ENCODE results near the gene PIK3R3.
A peak's percentile ranks its signal among the peaks of the same experiment; 100 is the strongest.

DNA sequence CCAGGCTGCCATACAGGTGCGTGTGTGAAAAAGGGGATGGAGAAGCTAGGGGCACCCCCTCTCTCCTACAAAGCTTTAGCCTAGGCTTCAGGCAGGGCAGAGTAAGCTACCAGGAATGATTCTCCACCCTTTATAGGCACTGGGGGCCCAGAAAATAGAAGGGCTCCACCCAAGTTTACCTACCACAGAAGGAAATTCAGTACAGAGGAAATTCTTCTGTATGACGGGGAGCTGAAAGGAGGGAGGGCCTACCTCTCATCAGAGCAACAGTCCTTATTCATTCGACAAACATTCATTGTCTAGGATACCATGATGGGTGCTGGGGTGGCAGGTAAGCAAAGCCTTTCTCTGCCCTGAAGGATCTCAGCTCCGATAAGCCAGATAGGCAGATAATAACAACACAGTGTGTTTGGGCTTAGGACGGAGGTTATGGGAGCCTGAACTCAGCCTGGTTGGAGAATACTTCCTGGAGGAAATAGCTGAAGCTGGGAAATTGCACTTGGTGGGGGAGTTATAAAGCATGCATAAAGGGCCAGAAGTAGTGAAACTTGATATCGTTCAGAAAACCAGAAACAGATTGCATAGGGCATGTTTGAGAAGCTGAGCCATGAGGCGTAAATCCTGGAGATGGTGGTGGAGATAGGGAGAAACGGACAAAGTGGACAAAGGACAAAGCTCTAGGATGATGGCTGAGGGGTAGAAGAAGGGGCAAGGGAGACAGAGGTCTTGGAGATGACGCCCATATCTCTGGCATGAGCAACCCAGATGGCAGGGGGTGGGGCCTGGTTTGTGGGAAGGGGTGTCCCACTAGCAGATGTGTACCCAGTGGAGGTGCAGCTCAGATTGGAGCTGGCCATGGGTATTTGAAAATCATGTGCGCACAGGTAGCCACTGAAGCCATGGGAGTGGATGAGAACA, 49.2 kb upstream of the PIK3R3 start:
- no peak for TF ChIP-seq TAF1 (IDR thresholded peaks at IDR 0.05; ENCODE audit: low read depth)
- TF ChIP-seq, protein P1, sequence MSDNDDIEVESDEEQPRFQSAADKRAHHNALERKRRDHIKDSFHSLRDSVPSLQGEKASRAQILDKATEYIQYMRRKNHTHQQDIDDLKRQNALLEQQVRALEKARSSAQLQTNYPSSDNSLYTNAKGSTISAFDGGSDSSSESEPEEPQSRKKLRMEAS (IDR thresholded peaks at IDR 0.05) = peak; percentile 50; the same call in 1 of the 2 replicates
- TF ChIP-seq, protein P2, sequence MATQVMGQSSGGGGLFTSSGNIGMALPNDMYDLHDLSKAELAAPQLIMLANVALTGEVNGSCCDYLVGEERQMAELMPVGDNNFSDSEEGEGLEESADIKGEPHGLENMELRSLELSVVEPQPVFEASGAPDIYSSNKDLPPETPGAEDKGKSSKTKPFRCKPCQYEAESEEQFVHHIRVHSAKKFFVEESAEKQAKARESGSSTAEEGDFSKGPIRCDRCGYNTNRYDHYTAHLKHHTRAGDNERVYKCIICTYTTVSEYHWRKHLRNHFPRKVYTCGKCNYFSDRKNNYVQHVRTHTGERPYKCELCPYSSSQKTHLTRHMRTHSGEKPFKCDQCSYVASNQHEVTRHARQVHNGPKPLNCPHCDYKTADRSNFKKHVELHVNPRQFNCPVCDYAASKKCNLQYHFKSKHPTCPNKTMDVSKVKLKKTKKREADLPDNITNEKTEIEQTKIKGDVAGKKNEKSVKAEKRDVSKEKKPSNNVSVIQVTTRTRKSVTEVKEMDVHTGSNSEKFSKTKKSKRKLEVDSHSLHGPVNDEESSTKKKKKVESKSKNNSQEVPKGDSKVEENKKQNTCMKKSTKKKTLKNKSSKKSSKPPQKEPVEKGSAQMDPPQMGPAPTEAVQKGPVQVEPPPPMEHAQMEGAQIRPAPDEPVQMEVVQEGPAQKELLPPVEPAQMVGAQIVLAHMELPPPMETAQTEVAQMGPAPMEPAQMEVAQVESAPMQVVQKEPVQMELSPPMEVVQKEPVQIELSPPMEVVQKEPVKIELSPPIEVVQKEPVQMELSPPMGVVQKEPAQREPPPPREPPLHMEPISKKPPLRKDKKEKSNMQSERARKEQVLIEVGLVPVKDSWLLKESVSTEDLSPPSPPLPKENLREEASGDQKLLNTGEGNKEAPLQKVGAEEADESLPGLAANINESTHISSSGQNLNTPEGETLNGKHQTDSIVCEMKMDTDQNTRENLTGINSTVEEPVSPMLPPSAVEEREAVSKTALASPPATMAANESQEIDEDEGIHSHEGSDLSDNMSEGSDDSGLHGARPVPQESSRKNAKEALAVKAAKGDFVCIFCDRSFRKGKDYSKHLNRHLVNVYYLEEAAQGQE (IDR thresholded peaks at IDR 0.05; ENCODE audit: low read depth) = no peak
- peak; percentile 76 for TF ChIP-seq TCF12 (IDR thresholded peaks at IDR 0.05; ENCODE audit: low read depth)
- no peak for TF ChIP-seq YY1 (IDR thresholded peaks at IDR 0.05; ENCODE audit: low read depth)
- TF ChIP-seq CEBPB (IDR thresholded peaks at IDR 0.05) = no peak
- no peak for TF ChIP-seq ZBTB7A (IDR thresholded peaks at IDR 0.05; ENCODE audit: low read depth)
- TF ChIP-seq EP300 (IDR thresholded peaks at IDR 0.05; ENCODE audit: borderline replicate concordance) = peak; percentile 72; the same call in 1 of the 2 replicates
- TF ChIP-seq TEAD4 (IDR thresholded peaks at IDR 0.05) = peak; percentile 44

All from Ishikawa (cell line).